ENCODE results near the gene PIR.

The PIR gene

DNA sequence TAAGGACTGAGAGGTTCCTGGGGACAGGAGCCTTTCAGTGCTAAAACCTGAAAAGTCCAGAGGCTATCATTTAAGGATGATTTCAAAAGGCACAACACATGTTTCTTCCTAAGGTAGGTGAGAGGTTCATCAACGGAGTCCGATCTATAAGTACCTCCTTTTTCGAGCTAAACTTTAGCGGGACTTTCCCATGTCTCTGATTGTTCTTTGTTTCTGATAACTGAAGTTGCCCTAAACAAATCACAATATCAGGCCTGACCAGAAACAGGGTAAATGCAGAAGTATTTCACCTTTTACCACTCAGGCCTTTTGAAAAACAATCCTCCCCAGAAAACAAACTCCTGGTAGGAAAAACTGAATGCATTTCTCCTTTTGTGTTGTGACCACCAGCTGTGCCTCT is 17.6 kb downstream of the PIR start:
- no peak for ATAC-seq

GRCh38 chrX:15475021-15475420 is 18.1 kb downstream of the PIR start:
- ATAC-seq, result no peak

DNA sequence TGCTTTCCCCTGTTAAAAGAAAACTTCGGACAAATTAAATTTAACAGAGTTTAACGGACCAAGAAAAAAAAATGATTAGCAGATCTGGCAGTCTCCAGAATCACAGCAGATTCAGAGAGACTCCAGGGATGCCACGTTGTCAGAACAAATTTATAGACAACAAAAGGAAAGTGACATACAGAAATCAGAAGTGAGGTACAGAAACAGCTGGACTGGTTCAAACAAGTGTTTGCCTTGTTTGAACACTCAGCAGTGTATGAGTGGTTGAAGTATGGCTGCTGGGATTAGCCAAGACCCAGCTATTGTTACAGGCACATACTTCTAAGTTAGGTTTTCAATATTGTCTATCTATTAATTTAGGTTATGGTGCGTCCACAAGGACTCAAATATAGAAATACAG is 19.1 kb downstream of the PIR start:
- no peak for ATAC-seq

DNA sequence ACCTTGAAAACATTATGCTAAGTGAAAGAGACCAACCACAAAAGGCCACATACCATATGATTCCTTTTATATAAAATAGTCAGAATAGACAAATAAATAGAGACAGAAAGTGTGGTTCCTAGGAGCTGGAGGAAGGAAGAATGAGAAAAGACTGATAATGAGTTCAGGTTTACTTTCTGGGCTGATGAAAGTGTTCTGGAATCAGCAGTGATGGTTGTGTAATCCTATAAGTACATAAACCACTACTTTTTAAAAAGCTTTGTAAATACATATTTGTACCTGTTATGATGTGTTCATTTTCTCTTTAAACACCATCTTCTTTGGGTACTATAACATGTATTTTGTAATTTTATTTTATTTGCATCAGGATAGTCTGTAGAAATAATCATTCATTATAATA is 20.6 kb downstream of the PIR start:
- no peak for ATAC-seq

DNA sequence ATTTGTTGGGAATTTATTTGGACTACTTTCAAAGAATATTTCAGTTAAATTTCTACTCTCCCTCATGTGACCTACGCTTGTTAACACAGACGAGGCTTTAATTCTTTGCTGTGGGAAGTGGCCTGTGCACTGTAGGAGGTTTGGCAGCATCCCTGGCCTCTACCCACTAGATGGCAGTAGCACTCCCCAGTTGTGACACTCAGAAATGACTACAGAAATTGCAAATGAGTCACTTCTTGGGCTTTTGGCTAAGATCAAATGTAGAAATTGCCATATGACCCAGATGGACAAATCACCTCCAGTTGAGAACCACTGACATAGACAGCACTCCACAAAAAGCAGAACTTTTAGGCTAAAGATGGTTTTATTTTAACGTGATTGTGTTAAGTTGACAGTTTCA is 22.1 kb downstream of the PIR start:
- peak; percentile 66 to 69 for ATAC-seq

DNA sequence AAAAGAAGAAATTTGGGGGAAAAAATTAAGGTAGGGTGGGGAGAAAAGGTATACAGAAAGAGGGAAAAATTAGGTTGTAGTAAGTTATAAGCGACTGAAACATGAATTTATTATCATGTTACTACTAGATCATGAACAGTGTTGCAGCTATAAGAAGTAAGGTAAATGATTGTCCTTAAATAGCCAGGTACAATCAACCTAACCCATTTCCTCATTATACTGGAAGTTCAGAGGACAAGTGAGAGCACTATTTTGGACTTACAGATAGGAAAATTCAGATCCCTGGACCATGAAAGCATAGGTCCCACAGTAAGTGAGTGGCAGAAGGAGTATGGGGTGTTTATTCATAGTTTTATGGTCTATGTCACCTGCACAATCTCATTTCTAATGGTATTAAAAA is 23.5 kb downstream of the PIR start:
- no peak for ATAC-seq

DNA sequence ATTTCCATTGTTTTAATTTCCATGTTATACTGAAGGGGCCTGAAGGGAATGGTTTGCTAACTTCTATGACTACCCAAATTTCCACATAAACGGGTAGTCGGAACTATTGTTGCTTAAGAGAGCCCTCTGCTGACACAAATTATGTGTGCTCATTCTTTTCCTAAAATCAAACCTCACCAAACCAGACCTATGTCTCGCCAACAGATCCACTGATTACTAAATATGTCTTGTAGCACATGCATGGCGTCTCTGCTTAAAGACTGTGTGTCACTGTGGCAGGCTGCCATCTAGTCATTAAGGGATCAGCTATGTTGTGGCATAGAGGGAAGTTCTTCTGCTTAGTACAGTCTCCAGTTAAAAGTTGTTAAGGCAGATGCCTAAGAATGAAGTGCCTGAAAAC is 25.1 kb downstream of the PIR start:
- ATAC-seq, result no peak

GRCh38 chrX:15465896-15466651 is 27.1 kb downstream of the PIR start:
- no peak for ATAC-seq

GRCh38 chrX:15465347-15465746 is 27.8 kb downstream of the PIR start:
- ATAC-seq, result no peak

- ATAC-seq, result no peak
These were observed 28.4 kb downstream of the PIR start for GRCh38 chrX:15464704-15465103.

- ATAC-seq, result no peak
These were observed 41.2 kb downstream of the PIR start for GRCh38 chrX:15451913-15452312.

GRCh38 chrX:15448010-15448639 is 45.0 kb downstream of the PIR start:
- no peak for ATAC-seq

GRCh38 chrX:15441464-15441863 is 51.7 kb downstream of the PIR start:
- ATAC-seq, result no peak

DNA sequence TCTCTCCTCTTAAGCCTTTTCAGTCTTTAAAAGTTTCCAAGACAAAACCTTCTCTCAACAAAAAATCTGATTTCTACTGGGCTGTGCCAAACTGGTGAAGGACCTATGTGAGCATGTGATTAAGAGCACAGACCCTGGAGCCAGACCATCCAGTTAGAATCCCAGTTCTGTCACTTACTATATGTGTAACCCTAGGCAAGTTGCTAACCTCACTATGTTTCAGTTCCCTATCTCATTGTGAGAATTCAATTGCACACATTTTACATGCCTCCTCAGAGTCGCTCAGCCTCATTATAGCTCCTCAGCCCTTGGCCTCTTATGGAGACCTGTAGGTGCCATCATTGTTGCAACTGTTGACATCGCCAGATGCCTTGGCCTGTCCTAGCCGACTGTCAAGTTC is 54.8 kb downstream of the PIR start:
- ATAC-seq, result no peak

GRCh38 chrX:15437724-15438123 is 55.4 kb downstream of the PIR start:
- no peak for ATAC-seq

GRCh38 chrX:15435836-15436619 is 57.1 kb downstream of the PIR start:
- no peak for ATAC-seq

GRCh38 chrX:15434205-15434604 is 58.9 kb downstream of the PIR start:
- ATAC-seq, result no peak

DNA sequence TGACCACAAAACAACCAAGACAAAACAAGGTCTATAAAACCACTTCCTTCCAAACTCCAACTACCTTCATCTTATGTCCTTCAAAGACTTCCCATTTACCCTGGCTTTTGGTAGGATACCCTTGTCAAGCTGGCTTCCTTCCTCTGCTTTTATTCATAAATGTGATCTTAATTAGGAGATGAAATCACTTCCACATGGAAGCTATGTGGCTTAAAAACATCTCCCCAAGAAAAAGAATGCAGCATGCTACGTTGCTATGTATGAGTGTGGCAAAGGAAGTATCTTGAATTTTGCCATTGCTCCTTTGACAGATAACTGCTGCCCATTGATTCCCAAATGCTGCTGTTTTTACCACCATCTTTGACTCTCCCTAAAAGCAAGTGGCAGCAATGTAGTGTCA is 62.5 kb downstream of the PIR start:
- no peak for ATAC-seq

DNA sequence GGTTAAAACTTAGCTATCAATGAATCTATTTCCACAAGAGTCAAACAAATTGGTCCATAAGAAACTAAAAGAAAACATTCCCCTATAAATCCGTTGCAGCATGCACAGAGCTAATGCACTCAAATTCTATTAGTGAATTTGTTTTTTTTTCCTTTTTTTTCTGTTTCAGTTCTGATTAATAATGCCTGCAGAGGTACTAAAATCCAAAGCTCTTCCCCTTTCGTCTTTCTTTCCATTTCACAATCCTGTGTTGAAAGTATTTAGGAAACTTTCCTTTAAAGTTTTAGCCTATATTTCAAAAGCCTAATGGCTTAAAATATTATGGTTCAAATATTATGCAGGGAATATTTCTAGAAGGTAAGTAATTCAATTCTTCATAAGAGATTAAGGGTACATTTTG is 63.1 kb downstream of the PIR start:
- ATAC-seq, result no peak

- no peak for ATAC-seq
These were observed 68.1 kb downstream of the PIR start for GRCh38 chrX:15425024-15425423.

- ATAC-seq, result no peak
These were observed 74.4 kb downstream of the PIR start for GRCh38 chrX:15418707-15419181.

DNA sequence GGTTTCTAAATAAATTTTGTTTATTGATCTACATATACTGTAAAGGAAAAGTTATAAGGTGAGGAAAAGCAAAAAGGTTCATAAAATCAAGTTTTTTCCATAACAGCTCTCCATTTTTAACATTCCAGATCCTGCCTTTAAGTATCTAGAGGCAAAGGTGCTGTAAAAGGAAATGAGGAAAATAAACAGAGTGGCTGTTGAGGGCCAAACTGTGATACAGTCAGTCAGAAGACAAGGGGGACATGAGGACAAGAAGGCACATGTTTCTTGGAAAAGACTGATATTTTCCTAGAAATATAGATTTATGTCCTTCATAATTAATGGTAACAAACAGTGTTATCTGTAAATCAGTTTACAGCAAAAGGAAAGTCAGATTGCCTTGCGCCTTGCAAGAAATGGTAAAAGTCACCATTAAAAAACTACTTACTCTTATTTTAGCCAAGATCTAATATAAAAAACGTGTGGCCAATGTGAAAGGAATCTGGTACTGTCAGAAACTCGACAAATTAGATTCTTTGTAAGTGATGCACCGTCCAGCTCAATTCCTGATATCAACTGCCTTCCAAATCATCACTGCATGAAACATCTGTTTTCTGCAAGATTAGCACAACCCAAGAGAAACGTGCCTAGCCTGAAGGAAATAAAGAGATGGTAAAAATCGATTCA is 75.0 kb downstream of the PIR start:
- ATAC-seq, result no peak

Measured in activated CD4-positive, CD25-positive, alpha-beta regulatory T cell treated with anti-CD3 and anti-CD28 coated beads, Interleukin-2, amount 50 U/mL, for 24 hours (primary cell).